ES-I3 (cell line): Measurements from ENCODE around the gene SOX8.
"Not testable (repeated sequence)": the region's sequence is repeated elsewhere in the genome, so short reads cannot be mapped to it uniquely, and the experiment has no call there.

Source experiments
- H3K36me3 ChIP-seq: 2 replicates; pipeline ENCODE4 v1.6.1; 2013; ENCODE audit warnings: mild to moderate bottlenecking, low read length, control low read depth, moderate library complexity; ENCODE audit not compliant: insufficient read depth
- H3K4me1 ChIP-seq: 2 replicates; pipeline ENCODE4 v1.6.1; 2013; ENCODE audit warnings: mild to moderate bottlenecking, control low read depth, low read length; ENCODE audit not compliant: insufficient read depth
- H3K9ac ChIP-seq: 2 replicates; pipeline ENCODE4 v1.6.1; 2013; ENCODE audit warnings: low read depth, mild to moderate bottlenecking, low read length, moderate library complexity
- H3K9me3 ChIP-seq: 2 replicates; pipeline ENCODE4 v1.6.1; 2013; ENCODE audit warnings: mild to moderate bottlenecking, low read length, moderate library complexity; ENCODE audit not compliant: control insufficient read depth, insufficient read depth

The SOX8 gene

GRCh38 chr16:1021553-1022160 lies 40.1 kb downstream of the SOX8 start:
- Histone ChIP-seq H3K4me1 (no peaks in the 10 kb centered on the region), H3K9ac (no peak overlapping the region), H3K9me3 (no peaks in the 10 kb centered on the region)

GRCh38 chr16:1022466-1022865 lies 40.9 kb downstream of the SOX8 start:
- no peak overlapping the region for H3K9ac ChIP-seq
- no peaks in the 10 kb centered on the region for H3K4me1 ChIP-seq
- no peaks in the 10 kb centered on the region for H3K36me3 ChIP-seq
- H3K9me3 ChIP-seq, result no peaks in the 10 kb centered on the region

More at GRCh38 chr16:1021553-1022160, 40.1 kb downstream of the SOX8 start:
- H3K36me3 ChIP-seq, result no peaks in the 10 kb centered on the region

- Histone ChIP-seq H3K36me3 (no peaks in the 10 kb centered on the region), H3K9ac (no peak overlapping the region), H3K4me1 (no peaks in the 10 kb centered on the region), H3K9me3 (no peaks in the 10 kb centered on the region)
Measured at GRCh38 chr16:1024138-1024537, 42.6 kb downstream of the SOX8 start.

GRCh38 chr16:1025183-1025809 lies 43.7 kb downstream of the SOX8 start:
- H3K36me3 ChIP-seq, H3K4me1 ChIP-seq, H3K9me3 ChIP-seq: not testable (repeated sequence)

DNA sequence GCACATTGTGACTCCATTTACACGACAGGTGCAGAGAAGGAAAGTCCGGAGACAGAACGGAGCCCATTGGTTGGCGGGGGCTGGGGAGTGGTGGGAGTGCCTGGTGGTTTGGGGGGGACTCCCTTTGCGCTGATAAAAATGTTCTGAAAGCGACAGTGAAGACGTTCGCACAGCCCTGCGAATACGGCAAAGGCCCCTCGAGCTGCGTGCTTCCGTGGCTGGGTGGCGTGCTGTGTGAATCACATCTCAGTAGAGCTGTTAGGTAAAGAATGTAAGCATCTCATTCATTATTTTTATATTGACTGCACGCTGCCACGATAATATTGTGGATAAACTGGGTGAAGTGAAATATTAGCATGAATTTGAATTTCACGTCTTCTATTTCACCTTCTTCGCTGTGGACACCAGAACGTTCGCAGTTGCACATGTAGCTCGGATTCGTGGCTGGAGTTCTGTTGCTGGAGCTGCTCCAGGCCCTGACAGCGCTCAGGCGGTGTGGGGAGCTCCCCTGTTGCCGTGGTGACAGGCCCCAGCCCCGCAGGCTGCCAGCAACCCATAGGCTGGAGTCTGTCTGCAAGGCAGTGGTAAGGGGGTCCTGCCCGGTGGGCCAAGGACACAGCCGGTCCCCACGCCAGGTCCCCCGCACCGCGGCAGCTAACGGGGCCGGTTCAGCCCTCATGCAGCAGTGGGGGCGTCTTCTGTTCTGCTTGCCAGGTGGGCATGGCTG lies 44.6 kb downstream of the SOX8 start:
- no peaks in the 10 kb centered on the region for H3K36me3 ChIP-seq
- no peaks in the 10 kb centered on the region for H3K9me3 ChIP-seq
- H3K4me1 ChIP-seq, result no peaks in the 10 kb centered on the region
- H3K9ac ChIP-seq, result no peak overlapping the region

More at GRCh38 chr16:1025183-1025809, 43.7 kb downstream of the SOX8 start:
- not testable (repeated sequence) for H3K9ac ChIP-seq

GRCh38 chr16:1026784-1027500 lies 45.4 kb downstream of the SOX8 start:
- no peaks in the 10 kb centered on the region for H3K36me3 ChIP-seq
- no peaks in the 10 kb centered on the region for H3K4me1 ChIP-seq
- no peaks in the 10 kb centered on the region for H3K9me3 ChIP-seq
- no peak overlapping the region for H3K9ac ChIP-seq

DNA sequence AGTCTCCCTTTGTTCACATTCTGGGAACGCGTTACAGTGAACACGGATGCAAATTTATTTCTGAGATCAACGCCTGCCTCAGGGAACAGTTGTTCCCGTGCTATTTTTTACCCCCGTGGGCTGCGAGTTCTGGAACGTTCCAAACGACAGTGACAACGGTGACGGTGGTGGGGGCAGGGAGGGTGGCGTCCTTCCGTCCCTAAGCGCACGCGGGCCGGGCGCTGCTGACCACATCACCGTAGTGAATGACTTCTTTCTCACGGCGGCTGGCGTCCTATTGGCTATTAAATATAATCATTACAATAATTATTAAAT lies 45.9 kb downstream of the SOX8 start:
- no peaks in the 10 kb centered on the region for H3K36me3 ChIP-seq
- H3K9me3 ChIP-seq, result no peaks in the 10 kb centered on the region
- H3K4me1 ChIP-seq, result no peaks in the 10 kb centered on the region
- no peak overlapping the region for H3K9ac ChIP-seq

DNA sequence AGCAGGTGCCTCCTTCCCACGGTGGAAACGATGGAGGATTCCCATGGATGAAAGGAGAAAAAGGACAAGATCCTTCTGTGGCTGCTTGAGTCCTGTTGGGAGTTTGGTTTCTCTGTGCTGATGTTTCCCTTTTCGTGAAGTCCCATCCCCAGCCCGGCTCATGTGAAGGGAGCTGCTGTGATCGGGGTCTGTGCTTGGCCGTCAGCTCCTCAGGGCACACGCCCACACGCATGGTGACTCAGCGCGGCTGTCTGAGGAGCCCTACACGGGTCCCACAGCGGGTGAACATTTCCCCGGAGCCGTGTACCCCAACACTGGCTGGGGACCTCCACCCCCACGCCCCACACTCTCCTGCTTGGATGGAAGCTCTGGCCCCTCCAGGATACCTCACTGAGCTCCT lies 46.5 kb downstream of the SOX8 start:
- no peak overlapping the region for H3K9ac ChIP-seq
- H3K4me1 ChIP-seq, result no peaks in the 10 kb centered on the region
- H3K9me3 ChIP-seq, result no peaks in the 10 kb centered on the region
- no peaks in the 10 kb centered on the region for H3K36me3 ChIP-seq

GRCh38 chr16:1028524-1029258 lies 47.1 kb downstream of the SOX8 start:
- H3K36me3 ChIP-seq, result no peaks in the 10 kb centered on the region
- no peaks in the 10 kb centered on the region for H3K9me3 ChIP-seq
- H3K9ac ChIP-seq, result no peak overlapping the region
- no peaks in the 10 kb centered on the region for H3K4me1 ChIP-seq

DNA sequence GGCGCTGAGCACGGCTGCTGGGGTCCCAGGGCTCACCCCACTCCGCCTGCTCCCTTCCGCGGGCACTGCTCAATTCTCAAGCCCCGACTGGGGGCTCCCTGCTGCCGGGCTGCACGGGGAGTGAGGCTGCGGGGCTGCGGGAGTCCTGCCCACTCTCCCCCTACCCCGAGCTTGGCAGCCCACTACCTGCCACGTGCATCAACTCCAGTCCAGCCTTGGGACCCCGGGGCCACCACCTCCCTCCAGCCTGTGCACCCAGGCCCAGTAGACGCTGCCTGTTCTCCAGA lies 47.6 kb downstream of the SOX8 start:
- H3K4me1 ChIP-seq, result no peaks in the 10 kb centered on the region
- no peaks in the 10 kb centered on the region for H3K9me3 ChIP-seq
- no peaks in the 10 kb centered on the region for H3K36me3 ChIP-seq
- H3K9ac ChIP-seq, result no peak overlapping the region

- H3K4me1 ChIP-seq, result no peaks in the 10 kb centered on the region
- no peaks in the 10 kb centered on the region for H3K9me3 ChIP-seq
- H3K9ac ChIP-seq, result no peak overlapping the region
- no peaks in the 10 kb centered on the region for H3K36me3 ChIP-seq
Measured at GRCh38 chr16:1030473-1030901, 48.9 kb downstream of the SOX8 start.

DNA sequence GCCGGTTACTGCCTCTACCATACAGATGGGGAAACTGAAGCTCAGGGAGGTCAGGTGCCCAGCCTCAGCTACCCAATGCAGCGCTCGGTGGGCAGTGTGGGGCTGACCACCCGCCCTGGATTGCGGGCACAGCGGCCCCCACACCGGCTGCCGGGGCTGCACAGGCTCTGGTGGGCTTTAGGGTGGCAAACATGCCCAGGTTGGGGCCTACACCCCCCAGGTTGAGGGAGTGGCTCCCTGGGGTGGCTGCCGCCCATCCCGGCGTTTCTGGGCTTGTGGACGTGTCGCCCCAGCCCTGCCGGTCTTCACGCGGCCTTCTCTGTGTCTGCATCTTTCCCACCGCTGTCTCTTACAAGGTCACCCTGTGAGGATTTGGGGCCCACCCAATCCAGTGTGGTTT lies 50.1 kb downstream of the SOX8 start:
- Histone ChIP-seq H3K4me1 (peaks cover under 1% of the 10 kb centered on the region; the same call in 1 of the 2 replicates), H3K9me3 (no peaks in the 10 kb centered on the region), H3K36me3 (no peaks in the 10 kb centered on the region), H3K9ac (no peak overlapping the region)

- H3K9me3 ChIP-seq, result no peaks in the 10 kb centered on the region
- peaks cover 6% of the 10 kb centered on the region; the same call in 1 of the 2 replicates for H3K4me1 ChIP-seq
- no peak overlapping the region for H3K9ac ChIP-seq
- no peaks in the 10 kb centered on the region for H3K36me3 ChIP-seq
Measured at GRCh38 chr16:1032607-1033006, 51.0 kb downstream of the SOX8 start.

- Histone ChIP-seq H3K4me1 (peaks cover 7% of the 10 kb centered on the region; the same call in 1 of the 2 replicates), H3K9ac (no peak overlapping the region), H3K36me3 (no peaks in the 10 kb centered on the region), H3K9me3 (no peaks in the 10 kb centered on the region)
Measured at GRCh38 chr16:1033128-1033679, 51.6 kb downstream of the SOX8 start.
